Left ventricle myocardium inferior (tissue), 1 donor: ENCODE results near the gene OPCML. TPM values are rescaled to one million over a fixed set of nuclear protein-coding genes. Genes with fewer than 3 reads are reported as not detected.

ENCODE experiments used
- DNase-seq: peaks from one replicate; pipeline ENCODE4 v3.0.0-alpha.2; 2020
- H3K27ac ChIP-seq: fragments of 200-600 bp; replicated peaks from 2 replicates; pipeline ENCODE4 v1.8.0; 2021
- H3K27me3 ChIP-seq: fragments of 200-600 bp; 2 replicates; pipeline ENCODE4 v1.8.0; 2021; ENCODE audit warnings: low read depth
- H3K36me3 ChIP-seq: fragments of 200-600 bp; 2 replicates; pipeline ENCODE4 v1.8.0; 2021
- H3K4me1 ChIP-seq: fragments of 200-600 bp; 2 replicates; pipeline ENCODE4 v1.8.0; 2021
- H3K4me3 ChIP-seq: fragments of 200-600 bp; 2 replicates; pipeline ENCODE4 v1.8.0; 2021; ENCODE audit warnings: mild to moderate bottlenecking, moderate library complexity
- H3K9me3 ChIP-seq: fragments of 200-600 bp; replicated peaks from 2 replicates; pipeline ENCODE4 v1.8.0; 2021
- intact Hi-C: fragments of 100-400 bp; cut with micrococcal nuclease; formaldehyde crosslinking; loops from one replicate; pipeline ENCODE4 v1.11.0; 2022
- total RNA-seq: library from RNA; stranded (reverse); fragmentation: NEBNext Ultra II Directional; extraction: Animal tissue kit (Norgen Biotek cat#: 25700); gene quantifications from one replicate; pipeline ENCODE4 v1.2.1, GENCODE V29; 2021
- TF ChIP-seq, protein P1 (sequence below): fragments of 200-600 bp; IDR thresholded peaks from 2 replicates; pipeline ENCODE4 v1.8.0; 2021; ENCODE audit warnings: antibody characterized with exemption, mild to moderate bottlenecking, borderline replicate concordance
- donor health status: DM: no; HTN: yes; CAD: no; lungs with severe emphysema.

Gene OPCML
- total RNA-seq, 1 donor from 2014 or later, result 0.63 TPM

DNA sequence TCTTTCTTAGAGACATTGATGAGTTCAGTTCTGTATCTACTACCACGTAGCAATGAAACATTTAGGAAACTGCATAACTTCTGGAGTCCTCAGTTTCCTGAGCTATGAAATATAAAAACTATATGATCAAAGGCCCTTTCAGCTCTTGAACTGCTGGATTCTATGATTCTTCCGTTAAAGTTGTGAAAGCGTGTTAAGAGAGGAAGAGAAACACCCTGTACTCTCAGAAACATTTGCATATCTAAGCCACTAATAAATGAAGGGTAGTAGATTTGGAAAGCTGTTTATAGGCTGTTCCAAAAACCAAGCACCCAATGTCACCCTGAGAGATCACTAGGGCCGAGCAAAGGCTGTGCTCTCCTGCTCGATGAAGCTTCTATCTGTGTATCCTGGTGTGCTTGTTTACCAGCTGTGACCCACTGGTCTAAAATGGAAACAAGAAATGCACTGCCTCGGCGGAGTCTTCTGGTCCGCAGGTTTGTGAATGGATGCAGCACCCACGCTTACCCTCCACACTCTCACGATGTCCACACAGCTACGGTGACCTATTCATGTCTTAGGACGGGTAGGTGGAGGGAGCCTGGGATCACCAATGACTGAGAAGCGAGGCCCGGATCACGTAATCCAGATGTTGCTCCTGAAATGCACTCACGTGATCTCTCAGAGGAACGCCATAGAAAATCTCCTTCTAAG is 325.8 kb downstream of the OPCML start:
- no peaks in the 10 kb centered on the region for H3K9me3 ChIP-seq
- no peak for DNase-seq
- intact Hi-C loops, result no loop called here
- TF ChIP-seq, protein P1, sequence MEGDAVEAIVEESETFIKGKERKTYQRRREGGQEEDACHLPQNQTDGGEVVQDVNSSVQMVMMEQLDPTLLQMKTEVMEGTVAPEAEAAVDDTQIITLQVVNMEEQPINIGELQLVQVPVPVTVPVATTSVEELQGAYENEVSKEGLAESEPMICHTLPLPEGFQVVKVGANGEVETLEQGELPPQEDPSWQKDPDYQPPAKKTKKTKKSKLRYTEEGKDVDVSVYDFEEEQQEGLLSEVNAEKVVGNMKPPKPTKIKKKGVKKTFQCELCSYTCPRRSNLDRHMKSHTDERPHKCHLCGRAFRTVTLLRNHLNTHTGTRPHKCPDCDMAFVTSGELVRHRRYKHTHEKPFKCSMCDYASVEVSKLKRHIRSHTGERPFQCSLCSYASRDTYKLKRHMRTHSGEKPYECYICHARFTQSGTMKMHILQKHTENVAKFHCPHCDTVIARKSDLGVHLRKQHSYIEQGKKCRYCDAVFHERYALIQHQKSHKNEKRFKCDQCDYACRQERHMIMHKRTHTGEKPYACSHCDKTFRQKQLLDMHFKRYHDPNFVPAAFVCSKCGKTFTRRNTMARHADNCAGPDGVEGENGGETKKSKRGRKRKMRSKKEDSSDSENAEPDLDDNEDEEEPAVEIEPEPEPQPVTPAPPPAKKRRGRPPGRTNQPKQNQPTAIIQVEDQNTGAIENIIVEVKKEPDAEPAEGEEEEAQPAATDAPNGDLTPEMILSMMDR, result no peak
- H3K27ac ChIP-seq, result no peak overlapping the region
- no peak overlapping the region for H3K4me3 ChIP-seq
- no peaks in the 10 kb centered on the region for H3K36me3 ChIP-seq
- H3K27me3 ChIP-seq, result peaks cover 53% of the 10 kb centered on the region
- no peaks in the 10 kb centered on the region for H3K4me1 ChIP-seq

DNA sequence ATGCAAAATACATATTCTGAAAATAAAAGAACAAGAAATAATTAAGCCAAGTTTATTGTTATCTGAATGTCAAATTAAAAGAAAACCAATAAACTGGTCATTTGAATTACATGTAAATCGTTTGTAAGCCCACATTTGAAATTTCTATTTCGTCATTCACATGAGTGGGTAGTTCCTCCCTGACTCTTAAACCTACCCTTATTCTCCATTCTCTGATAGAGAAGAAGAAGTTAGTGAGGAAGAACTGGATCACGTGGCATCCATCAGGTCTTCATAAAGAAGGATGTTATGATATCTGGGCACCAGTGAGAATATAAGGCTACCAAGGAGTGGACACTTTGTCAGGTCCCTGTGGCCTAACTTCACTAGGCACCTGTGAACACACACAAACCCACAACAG is 328.1 kb downstream of the OPCML start:
- Histone ChIP-seq H3K27me3 (peaks cover 49% of the 10 kb centered on the region), H3K36me3 (no peaks in the 10 kb centered on the region), H3K27ac (no peak overlapping the region), H3K4me3 (no peak overlapping the region), H3K9me3 (no peaks in the 10 kb centered on the region), H3K4me1 (no peaks in the 10 kb centered on the region)
- intact Hi-C loops, result no loop called here
- no peak for DNase-seq
- TF ChIP-seq, protein P1, result no peak

DNA sequence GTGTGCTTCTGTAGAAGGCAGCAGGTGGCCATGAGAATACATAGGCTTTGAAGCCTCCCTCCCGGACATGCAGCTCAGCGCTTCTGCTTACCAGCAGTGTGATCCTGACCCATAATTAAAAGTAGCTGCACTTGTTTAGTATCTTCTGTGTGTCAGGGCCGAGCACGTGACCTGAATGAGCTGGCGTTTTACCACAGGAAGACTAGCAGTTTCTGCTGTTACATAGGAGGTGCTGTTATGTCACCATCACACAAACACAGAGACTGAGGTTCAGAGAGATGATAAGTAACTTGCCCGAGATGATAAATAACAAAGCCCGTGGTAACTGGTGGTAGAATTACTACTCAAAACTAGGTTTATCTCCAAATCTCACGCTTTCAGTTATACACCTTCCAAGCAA is 329.5 kb downstream of the OPCML start:
- Histone ChIP-seq H3K27ac (no peak overlapping the region), H3K4me1 (no peaks in the 10 kb centered on the region), H3K9me3 (no peaks in the 10 kb centered on the region), H3K4me3 (no peak overlapping the region), H3K27me3 (peaks cover 38% of the 10 kb centered on the region), H3K36me3 (no peaks in the 10 kb centered on the region)
- no peak for DNase-seq
- TF ChIP-seq, protein P1, result no peak
- intact Hi-C loops, result no loop called here

DNA sequence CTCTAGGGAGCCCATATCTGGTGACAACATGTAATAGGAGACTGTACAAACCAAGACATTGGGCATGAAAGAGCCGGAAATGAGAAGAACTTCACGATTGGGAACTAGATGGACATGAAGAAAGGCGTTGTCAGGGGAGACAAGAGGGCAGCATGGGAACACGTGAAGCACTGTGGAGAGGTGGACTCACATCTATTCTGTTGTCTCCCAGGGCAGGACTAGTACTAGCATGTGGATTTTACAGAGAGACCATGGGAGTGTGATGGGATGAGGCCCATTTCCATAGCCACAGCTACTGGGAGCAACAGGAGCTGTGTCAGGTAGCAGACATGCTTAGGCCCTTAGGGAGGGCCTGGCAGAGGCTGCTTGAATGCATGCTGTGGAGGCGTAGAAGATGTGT is 333.9 kb downstream of the OPCML start:
- intact Hi-C loops, result no loop called here
- TF ChIP-seq, protein P1, result no peak

DNA sequence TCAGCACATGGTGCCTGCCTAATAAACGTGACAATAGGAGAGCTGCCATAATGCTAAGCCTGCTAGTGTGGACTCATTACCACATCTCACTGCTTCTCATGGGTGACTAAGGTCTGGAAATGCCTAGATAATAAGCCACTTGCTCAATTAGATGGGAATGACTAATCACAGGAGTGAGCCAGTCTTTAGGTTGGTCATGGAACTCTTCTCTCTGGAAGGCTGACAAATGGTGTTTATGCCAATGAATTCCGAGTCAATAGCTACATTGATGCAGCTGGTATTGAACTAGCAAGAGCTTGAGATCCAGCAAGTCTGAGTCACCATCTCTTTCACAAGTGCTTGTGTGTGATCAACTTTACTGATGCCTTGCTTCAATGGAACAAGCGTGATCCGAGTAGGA is 334.9 kb downstream of the OPCML start:
- H3K4me1 ChIP-seq, result no peaks in the 10 kb centered on the region
- H3K9me3 ChIP-seq, result no peaks in the 10 kb centered on the region
- H3K27ac ChIP-seq, result no peak overlapping the region
- no peak overlapping the region for H3K4me3 ChIP-seq
- intact Hi-C loops, result no loop called here
- DNase-seq, result no peak
- H3K27me3 ChIP-seq, result peaks cover 61% of the 10 kb centered on the region
- TF ChIP-seq, protein P1, result no peak
- no peaks in the 10 kb centered on the region for H3K36me3 ChIP-seq

More for the DNA sequence above, 333.9 kb downstream of the OPCML start:
- no peak overlapping the region for H3K4me3 ChIP-seq
- H3K4me1 ChIP-seq, result no peaks in the 10 kb centered on the region
- no peaks in the 10 kb centered on the region for H3K36me3 ChIP-seq
- peaks cover 65% of the 10 kb centered on the region for H3K27me3 ChIP-seq
- H3K9me3 ChIP-seq, result no peaks in the 10 kb centered on the region
- DNase-seq, result no peak
- no peak overlapping the region for H3K27ac ChIP-seq
